ENCODE measurements around the gene CNOT11.
A peak's percentile ranks its signal among the peaks of the same experiment; 100 is the strongest.
"Not testable (repeated sequence)": the region's sequence is repeated elsewhere in the genome, so short reads cannot be mapped to it uniquely, and the experiment has no call there.

CNOT11 gene

GRCh38 chr2:101252408-101253012, at the start of gene CNOT11:
Gene CNOT11 (plus strand): TSS chr2:101252886. CDS start chr2:101252965, 79 bp downstream.
- peak; percentile 98 to 99 for DNase-seq

DNA sequence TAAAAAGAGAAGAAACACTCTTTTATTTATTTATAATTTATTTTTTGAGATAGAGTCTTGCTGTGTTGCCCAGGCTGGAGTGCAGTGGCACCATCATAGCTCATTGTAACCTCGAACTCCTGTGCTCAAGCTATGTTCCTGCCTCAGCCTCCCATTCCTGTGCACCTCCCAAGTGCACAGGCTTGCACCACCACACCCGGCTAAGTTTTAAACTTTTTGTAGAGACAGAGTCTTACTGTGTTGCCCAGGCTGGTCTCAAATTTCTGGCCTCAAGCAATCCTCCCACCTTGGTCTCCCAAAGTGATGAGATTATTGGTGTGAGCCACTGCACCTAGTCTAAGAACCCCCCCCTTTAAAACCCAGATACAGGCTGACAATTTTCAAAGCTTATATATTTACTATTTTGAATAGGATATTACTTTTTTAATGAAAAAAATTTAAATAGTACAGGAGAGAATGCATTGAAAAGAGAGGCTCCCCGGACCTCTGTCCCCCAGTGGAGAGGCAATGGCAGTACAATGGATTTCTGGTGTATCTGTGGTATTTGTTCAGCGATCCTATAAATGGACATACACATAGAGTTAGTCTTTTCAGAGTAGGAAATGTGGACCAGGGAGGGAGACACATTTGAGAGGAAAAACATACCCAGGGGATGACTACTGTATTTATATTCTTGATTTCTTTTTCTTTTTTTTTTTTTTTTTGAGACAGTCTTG, 48.1 kb upstream of the CNOT11 start:
- no peak for DNase-seq

GRCh38 chr2:101205521-101206479, 46.9 kb upstream of the CNOT11 start:
- DNase-seq, result peak; percentile 80 to 87

GRCh38 chr2:101208830-101209229, 43.9 kb upstream of the CNOT11 start:
- no peak for DNase-seq

DNA sequence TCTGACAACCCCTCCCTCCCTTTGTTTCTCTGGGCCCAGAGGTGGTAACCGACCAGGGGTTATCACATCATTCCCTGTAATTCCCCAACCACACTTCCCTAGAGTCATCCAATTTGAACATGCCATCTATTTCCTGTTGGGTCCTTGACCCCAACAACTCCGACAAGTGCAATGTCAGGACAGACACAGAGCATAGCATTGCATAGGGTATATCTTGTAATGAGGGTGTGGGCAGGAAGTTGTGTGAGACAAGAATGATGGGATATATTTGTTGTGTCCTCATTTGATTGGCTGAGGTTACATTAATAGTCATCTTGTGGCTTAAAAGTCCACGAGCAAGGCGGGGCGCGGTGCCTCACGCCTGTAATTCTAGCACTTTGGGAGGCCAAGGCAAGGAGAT, 33.4 kb upstream of the CNOT11 start:
- no peak for DNase-seq

DNA sequence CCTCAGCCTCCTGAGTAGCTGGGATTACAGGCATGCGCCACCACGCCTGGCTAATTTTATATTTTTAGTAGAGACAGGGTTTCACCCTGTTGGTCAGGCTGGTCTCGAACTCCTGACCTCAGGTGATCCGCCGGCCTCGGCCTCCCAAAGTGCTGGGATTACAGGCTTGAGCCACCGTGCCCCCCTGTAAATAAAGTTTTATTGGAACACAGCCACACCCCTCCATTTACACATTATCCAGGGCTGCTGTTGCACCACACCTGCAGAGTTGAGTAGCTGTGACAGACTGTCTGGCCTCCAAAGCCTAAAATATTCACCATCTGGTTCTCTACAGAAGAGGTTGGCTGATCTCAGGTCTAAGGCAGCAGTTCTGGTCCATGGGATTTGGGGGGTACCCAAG, 32.6 kb upstream of the CNOT11 start:
- not testable (repeated sequence) for DNase-seq

DNA sequence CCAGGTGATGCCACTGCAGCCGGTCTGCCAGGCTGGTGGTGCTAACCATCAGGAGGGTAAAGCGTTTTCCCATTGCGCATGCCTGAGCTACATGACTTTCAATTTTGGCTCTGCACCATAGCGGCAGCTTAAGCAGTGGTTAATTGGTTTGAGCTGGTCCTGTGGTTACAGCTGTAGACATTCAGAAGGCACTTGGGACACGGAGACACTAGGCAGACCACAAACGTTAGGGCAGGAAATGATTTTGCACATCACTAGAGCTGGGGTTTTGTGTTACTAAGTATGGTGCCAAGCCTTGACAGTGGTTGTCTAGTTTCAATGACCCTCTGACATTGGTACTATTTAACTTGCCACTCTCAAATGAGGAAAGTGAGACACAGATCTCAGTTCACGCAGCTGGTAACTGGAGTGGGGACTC, 28.9 kb upstream of the CNOT11 start:
- DNase-seq, result no peak

GRCh38 chr2:101230541-101231001, 22.1 kb upstream of the CNOT11 start:
- DNase-seq, result no peak

DNA sequence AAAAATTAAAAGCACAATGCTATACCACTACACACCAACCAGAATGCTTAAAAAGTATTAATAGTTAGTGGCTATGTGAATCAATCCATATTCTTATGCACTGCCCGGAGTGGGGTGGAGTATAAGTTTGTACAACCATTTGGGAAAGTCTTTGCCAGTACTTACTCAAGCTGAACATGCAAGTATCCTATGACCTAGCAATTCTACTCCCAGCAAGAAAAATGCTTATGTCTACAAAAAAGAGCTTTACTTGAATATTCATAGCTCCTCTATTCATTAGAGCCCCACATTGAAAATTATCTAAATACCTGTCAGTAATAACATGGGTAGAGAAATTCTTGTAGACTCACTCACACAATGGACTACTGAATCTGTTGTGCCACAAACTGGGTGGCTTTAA, 21.4 kb upstream of the CNOT11 start:
- DNase-seq, result no peak

DNA sequence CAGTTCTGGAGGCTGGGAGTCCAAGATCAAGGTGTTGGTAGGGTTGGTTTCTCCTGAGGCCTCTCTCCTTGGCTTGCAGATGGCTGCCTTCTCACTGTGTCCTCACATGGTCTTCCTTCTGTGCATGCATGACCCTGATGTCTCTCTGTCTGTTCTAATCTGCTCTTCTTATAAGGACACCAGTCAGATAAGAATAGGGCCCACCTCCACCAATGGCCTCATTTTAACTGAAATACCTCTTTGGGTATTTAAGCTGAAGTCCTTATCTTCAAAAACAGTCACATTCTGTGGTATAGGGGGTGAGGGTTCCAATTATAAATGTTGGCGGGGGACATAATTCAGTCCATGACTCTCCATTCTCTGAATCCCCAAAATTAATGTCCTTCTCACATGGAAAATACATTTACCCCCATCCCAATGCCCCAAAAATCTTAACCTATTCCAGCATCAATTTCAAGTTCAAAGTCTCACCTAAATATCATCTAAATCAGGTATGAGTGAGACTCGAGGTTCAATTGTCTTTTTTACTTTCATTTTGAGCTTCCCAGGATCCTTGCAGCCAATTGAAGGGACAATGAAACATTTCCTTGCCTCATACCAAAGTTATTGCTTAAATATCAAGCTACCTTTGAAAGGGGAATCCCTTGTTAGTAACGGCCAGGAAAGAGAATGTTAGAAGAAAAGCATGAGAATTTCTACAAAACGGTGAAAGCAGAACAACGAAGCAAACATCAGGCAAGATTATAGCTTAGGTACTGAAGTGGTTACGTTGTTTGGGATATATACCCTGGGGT, 20.6 kb upstream of the CNOT11 start:
- no peak for DNase-seq

DNA sequence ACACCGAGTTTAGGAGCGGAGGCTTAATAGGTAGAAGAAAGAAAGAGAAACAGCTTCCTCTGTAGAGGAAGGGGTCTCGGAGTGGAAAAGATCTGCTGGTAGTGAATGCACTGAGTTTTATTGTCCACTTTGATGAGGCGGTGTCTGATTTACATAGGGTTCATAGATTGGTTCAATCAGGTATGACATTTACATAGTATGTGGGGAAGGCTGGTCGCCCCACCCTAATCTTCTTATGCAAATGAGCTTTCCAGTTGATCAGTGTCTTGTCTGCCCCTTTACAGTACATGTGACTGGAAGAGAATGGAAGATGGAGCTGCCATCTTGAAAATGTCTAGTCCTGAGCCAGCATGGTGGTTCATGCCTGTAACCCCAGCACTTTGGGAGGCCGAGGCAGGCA, 19.9 kb upstream of the CNOT11 start:
- DNase-seq, result no peak

- no peak for DNase-seq
These were observed 18.3 kb upstream of the CNOT11 start for GRCh38 chr2:101234169-101234938.

- DNase-seq, result not testable (repeated sequence)
These were observed 16.7 kb upstream of the CNOT11 start for GRCh38 chr2:101235956-101236355.

- DNase-seq, result not testable (repeated sequence)
These were observed 14.7 kb upstream of the CNOT11 start for GRCh38 chr2:101237944-101238343.

DNA sequence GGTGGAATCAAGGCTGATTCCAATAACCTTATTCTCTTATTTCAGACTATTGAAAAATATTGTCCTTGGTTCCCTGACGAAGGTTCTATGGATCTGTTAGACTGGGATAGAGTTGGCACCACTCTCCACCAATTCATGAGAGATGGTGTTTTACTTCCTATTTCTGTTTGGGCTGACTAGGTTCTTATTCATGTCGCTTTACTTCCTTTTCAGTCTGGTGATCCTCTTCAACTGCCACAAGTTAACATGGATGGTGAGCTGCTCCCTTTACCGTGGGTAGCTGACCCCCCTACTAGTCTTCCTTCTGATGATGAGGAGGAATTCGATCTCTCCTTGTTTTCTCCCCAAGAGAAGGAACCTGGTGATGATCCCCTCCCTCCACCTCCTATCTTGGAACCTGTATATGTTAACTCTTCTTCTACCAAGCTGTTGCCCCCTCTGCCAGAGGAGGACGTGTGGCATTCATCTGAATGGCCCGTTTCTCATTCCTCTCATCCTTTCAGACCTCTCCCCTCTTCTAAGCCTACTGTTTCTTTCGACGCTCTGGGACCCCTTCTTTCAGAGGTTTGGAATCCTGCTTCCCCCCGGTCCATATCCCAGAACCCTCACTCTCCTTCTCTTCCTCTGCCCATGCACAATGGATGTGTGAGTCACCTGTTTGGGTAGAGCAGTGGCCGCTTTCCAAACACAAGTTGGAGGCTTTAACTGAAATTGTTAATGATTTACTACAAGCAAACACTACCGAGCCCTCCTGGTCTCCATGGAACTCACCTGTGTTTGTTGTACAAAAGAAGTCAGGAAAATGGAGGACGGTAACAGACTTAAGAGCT, 13.5 kb upstream of the CNOT11 start:
- peak in 1 of 2 donors; percentile 27 for DNase-seq

DNA sequence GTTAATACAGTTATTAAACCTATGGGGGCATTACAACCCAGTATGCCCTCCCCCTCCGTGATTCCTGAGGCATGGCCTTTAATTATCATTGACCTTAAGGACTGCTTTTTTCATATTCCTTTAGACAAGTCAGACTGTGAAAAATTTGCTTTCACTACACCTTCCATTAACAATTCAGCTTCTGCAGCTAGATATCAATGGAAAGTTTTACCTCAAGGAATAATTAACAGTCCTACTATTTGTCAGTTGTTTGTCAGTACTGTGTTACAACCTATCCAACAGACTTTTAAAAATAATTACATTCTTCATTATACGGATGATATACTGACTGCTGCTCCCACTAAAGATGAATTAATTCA, 12.9 kb upstream of the CNOT11 start:
- not testable (repeated sequence) for DNase-seq

DNA sequence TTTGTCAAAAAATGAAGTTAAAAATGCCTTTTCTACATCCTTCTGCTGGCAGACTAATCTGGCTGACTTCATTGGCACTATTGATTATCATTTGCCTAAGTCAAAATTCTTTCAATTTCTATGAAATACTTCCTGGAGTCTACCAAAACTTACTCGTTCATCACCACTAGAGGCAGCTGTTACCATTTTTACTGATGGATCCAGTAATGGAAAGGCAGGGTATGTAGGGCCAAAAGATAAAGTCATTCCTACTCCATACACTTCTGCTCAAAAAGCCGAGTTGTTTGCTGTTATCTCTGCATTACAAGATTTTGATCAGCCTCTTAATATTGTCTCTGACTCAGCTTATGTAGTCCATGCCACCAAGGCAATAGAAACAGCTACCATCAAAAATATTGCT, 12.0 kb upstream of the CNOT11 start:
- peak in 1 of 2 donors; percentile 29 for DNase-seq

DNA sequence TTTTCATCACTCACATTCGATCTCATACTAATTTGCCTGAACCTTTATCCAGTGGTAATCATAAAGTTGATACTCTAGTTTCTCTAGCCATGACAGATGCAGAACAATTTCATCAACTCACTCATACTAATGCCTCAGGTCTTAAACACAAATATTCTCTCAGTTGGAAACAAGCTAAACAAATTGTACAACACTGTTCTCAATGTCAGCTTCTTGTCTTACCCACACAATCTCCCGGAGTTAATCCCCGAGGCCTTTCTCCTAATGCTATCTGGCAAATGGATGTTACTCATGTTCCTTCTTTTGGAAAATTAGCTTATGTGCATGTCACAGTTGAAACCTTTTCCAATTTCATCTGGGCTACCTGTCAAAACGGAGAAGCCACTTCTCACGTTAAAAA, 11.5 kb upstream of the CNOT11 start:
- no peak for DNase-seq

- DNase-seq, result not testable (repeated sequence)
These were observed 8.3 kb upstream of the CNOT11 start for GRCh38 chr2:101244373-101244772.

- DNase-seq, result not testable (repeated sequence)
These were observed 7.8 kb upstream of the CNOT11 start for GRCh38 chr2:101244899-101245298.

GRCh38 chr2:101245468-101245867, 7.2 kb upstream of the CNOT11 start:
- DNase-seq, result not testable (repeated sequence)
